ENCODE data around the gene PLGRKT.

PLGRKT gene

GRCh38 chr9:5315187-5315923 lies 122.4 kb downstream of the PLGRKT start:
- no peak for DNase-seq (ENCODE audit: low read depth in 2 of 2)

GRCh38 chr9:5310851-5311250 lies 126.9 kb downstream of the PLGRKT start:
- DNase-seq (ENCODE audit: low read depth in 2 of 2): no peak
